Measurements from ENCODE around the gene PPARA.
A peak's percentile ranks its signal among the peaks of the same experiment; 100 is the strongest.

DNA sequence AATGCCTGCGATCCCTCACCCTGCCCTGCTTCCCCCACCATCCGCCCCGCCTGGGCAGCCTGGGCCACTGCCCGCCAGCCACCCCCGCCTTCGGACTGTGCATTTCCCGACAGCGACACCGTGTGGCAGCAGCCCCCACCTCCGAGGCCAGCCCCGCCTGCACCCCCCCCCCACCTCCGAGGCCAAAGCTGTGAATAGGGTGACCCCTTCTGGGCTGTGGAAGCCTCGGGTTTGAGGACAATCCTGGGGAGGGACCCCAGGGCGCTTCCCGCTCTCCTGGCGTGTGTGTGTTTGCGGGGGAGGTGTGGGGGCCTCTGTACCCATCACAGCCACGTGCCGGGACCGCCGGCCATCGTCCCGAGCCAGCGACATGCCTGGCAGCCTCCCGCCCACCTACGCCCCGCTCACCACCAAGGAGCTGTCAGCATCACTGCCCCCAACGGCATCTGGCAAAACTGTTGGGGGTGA, 33.8 kb upstream of the PPARA start:
- no peak for TF ChIP-seq POLR2A (IDR thresholded peaks at IDR 0.05)
- TF ChIP-seq, protein P1, sequence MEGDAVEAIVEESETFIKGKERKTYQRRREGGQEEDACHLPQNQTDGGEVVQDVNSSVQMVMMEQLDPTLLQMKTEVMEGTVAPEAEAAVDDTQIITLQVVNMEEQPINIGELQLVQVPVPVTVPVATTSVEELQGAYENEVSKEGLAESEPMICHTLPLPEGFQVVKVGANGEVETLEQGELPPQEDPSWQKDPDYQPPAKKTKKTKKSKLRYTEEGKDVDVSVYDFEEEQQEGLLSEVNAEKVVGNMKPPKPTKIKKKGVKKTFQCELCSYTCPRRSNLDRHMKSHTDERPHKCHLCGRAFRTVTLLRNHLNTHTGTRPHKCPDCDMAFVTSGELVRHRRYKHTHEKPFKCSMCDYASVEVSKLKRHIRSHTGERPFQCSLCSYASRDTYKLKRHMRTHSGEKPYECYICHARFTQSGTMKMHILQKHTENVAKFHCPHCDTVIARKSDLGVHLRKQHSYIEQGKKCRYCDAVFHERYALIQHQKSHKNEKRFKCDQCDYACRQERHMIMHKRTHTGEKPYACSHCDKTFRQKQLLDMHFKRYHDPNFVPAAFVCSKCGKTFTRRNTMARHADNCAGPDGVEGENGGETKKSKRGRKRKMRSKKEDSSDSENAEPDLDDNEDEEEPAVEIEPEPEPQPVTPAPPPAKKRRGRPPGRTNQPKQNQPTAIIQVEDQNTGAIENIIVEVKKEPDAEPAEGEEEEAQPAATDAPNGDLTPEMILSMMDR (IDR thresholded peaks at IDR 0.05): peak; percentile 57 to 99 (median 76)
